ENCODE results near the gene KLF3. TPM values are rescaled to one million over a fixed set of nuclear protein-coding genes. Genes with fewer than 3 reads are reported as not detected.

Gene KLF3
- total and polyA plus RNA-seq, 2 experiments from 2014 or later: 15.0 to 16.5 TPM

DNA sequence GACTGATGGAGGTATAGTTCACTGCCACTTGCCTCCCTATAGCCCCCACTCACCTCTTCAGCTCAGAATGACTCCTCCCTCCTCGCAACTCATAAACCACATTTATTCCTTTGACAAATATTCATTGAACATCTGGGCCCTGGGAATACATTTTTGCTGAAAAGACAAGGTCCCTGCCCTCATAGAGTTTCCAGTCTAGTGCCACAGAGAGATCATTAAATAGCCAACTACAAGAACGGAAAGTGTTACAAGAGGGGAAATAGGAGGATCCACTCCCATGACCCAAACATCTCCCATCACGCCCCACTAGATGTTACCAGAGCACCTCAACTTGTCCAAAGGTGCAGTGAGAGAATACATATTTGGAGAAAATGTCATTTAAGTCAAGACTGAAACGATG, 3.2 kb upstream of the KLF3 start (continued):
- TF ChIP-seq ZNF462 (CRISPR knock-in tag; IDR thresholded peaks at IDR 0.05): no peak
- no peak for TF ChIP-seq EZH2phosphoT487 (IDR thresholded peaks at IDR 0.05; ENCODE audit: unreplicated experiment)
- TF ChIP-seq, protein P1, sequence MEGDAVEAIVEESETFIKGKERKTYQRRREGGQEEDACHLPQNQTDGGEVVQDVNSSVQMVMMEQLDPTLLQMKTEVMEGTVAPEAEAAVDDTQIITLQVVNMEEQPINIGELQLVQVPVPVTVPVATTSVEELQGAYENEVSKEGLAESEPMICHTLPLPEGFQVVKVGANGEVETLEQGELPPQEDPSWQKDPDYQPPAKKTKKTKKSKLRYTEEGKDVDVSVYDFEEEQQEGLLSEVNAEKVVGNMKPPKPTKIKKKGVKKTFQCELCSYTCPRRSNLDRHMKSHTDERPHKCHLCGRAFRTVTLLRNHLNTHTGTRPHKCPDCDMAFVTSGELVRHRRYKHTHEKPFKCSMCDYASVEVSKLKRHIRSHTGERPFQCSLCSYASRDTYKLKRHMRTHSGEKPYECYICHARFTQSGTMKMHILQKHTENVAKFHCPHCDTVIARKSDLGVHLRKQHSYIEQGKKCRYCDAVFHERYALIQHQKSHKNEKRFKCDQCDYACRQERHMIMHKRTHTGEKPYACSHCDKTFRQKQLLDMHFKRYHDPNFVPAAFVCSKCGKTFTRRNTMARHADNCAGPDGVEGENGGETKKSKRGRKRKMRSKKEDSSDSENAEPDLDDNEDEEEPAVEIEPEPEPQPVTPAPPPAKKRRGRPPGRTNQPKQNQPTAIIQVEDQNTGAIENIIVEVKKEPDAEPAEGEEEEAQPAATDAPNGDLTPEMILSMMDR (conservative IDR thresholded peaks at IDR 0.05; ENCODE audit: low read depth in 2 of 2): no peak

DNA sequence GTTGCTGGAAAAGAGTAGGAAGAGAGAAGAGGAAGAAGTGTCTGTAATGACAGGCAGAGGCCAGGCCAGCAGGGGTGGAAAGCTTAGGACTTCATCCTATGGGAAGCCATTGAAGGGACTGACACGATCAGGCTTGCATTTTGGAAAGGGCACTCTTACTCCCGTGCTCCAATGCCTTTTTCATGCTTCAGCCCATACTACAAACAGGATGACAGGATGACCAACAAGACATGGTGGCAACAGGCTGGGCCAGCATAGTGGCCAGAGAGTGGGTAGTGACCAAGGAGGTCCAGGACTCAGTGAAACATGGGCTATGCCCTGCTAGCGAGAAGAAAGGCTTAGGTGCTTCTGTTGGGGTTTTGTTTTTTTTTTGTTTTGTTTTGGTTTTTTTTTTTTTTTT, 2.6 kb upstream of the KLF3 start:
- no peak overlapping the region for H2AFZ ChIP-seq
- Mint-ChIP-seq H3K27ac (no peak overlapping the region), H3K36me3 (ENCODE audit: low read depth) (peaks cover 13% of the 10 kb centered on the region; the same call in 2 of the 3 replicates), H3K9me3 (peaks cover 2% of the 10 kb centered on the region; the same call in 1 of the 3 replicates), H3K4me1 (peaks cover 22% of the 10 kb centered on the region), H3K27me3 (ENCODE audit: insufficient read depth, low read depth, poor library complexity) (peaks cover 24% of the 10 kb centered on the region), H3K4me3 (no peak overlapping the region; the same call in 2 of the 3 replicates)
- no peak overlapping the region for H3K4me3 ChIP-seq
- DNase-seq (ENCODE audit: low spot score) (no peak), ATAC-seq (no peak)
- H3K4me2 ChIP-seq: no peak overlapping the region
- H3K27me3 ChIP-seq (ENCODE audit: insufficient read depth): peaks cover 35% of the 10 kb centered on the region
- no peaks in the 10 kb centered on the region for H3K36me3 ChIP-seq (ENCODE audit: insufficient read depth)
- 0 out of 2 replicates have a peak, but pooled peaks cover 2% of the 10 kb centered on the region for H3F3A ChIP-seq (replicated peaks; ENCODE audit: low read depth)
- peaks cover 12% of the 10 kb centered on the region for H3K4me1 ChIP-seq (ENCODE audit: insufficient read depth)
- no peaks in the 10 kb centered on the region for H3K9me2 ChIP-seq (ENCODE audit: insufficient read depth)
- H3K27ac ChIP-seq (ENCODE audit: low read depth): no peak overlapping the region
- TF ChIP-seq, protein P1 (conservative IDR thresholded peaks at IDR 0.05; ENCODE audit: low read depth in 2 of 2): no peak
- no peak for TF ChIP-seq ZNF114 (CRISPR knock-in tag; IDR thresholded peaks at IDR 0.05)
- peaks cover 14% of the 10 kb centered on the region for H3K79me2 ChIP-seq (replicated peaks; ENCODE audit: insufficient read depth)
- H4K20me1 ChIP-seq (replicated peaks; ENCODE audit: insufficient read depth): no peaks in the 10 kb centered on the region
